ENCODE measurements around the gene ZNF669.

Gene ZNF669

DNA sequence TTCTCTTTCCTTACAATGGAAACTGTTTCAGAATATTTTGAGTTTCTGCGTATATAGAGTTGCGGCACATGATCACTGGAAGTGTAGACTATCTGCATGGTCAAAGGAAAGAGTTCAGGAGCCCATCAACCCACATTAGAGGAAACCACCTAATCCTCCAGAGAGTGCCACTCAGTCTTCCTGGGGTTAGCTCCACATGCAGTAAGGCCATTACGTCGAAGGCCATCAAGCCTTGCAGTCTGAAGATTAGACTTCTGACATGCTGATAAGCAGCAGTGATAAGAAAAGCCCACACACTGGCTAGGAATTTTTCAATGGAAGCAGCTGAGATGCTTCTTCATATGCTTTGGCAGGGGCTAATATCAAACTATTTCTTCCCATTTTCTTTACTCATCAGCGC is 7.6 kb downstream of the ZNF669 start:
- TF ChIP-seq, protein P1, sequence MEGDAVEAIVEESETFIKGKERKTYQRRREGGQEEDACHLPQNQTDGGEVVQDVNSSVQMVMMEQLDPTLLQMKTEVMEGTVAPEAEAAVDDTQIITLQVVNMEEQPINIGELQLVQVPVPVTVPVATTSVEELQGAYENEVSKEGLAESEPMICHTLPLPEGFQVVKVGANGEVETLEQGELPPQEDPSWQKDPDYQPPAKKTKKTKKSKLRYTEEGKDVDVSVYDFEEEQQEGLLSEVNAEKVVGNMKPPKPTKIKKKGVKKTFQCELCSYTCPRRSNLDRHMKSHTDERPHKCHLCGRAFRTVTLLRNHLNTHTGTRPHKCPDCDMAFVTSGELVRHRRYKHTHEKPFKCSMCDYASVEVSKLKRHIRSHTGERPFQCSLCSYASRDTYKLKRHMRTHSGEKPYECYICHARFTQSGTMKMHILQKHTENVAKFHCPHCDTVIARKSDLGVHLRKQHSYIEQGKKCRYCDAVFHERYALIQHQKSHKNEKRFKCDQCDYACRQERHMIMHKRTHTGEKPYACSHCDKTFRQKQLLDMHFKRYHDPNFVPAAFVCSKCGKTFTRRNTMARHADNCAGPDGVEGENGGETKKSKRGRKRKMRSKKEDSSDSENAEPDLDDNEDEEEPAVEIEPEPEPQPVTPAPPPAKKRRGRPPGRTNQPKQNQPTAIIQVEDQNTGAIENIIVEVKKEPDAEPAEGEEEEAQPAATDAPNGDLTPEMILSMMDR (IDR thresholded peaks at IDR 0.05; ENCODE audit: borderline replicate concordance, control extremely low read depth, extremely low read depth, insufficient read depth, missing control alignments), result no peak
- DNase-seq (ENCODE audit: low spot score), result no peak
- in situ Hi-C loops (cut with MboI; ENCODE audit: low sequenced_read_pairs, unreplicated experiment), result no loop called here

GRCh38 chr1:247096112-247096511 is 8.0 kb downstream of the ZNF669 start:
- TF ChIP-seq, protein P1 (IDR thresholded peaks at IDR 0.05; ENCODE audit: borderline replicate concordance, control extremely low read depth, extremely low read depth, insufficient read depth, missing control alignments), result no peak
- DNase-seq (ENCODE audit: low spot score), result no peak
- in situ Hi-C loops (cut with MboI; ENCODE audit: low sequenced_read_pairs, unreplicated experiment), result no loop called here

GRCh38 chr1:247090455-247090854 is 13.7 kb downstream of the ZNF669 start:
- TF ChIP-seq, protein P1 (IDR thresholded peaks at IDR 0.05; ENCODE audit: borderline replicate concordance, control extremely low read depth, extremely low read depth, insufficient read depth, missing control alignments), result no peak
- no peak for DNase-seq (ENCODE audit: low spot score)
- in situ Hi-C loops (cut with MboI; ENCODE audit: low sequenced_read_pairs, unreplicated experiment), result no loop called here

- in situ Hi-C loops (cut with MboI; ENCODE audit: low sequenced_read_pairs, unreplicated experiment), result no loop called here
- no peak for DNase-seq (ENCODE audit: low spot score)
Measured at GRCh38 chr1:247089616-247090375, 14.4 kb downstream of the ZNF669 start.

GRCh38 chr1:247088967-247089366 is 15.2 kb downstream of the ZNF669 start:
- TF ChIP-seq, protein P1 (IDR thresholded peaks at IDR 0.05; ENCODE audit: borderline replicate concordance, control extremely low read depth, extremely low read depth, insufficient read depth, missing control alignments), result no peak
- in situ Hi-C loops (cut with MboI; ENCODE audit: low sequenced_read_pairs, unreplicated experiment), result no loop called here
- no peak for DNase-seq (ENCODE audit: low spot score)

More at GRCh38 chr1:247089616-247090375, 14.4 kb downstream of the ZNF669 start:
- TF ChIP-seq, protein P1 (IDR thresholded peaks at IDR 0.05; ENCODE audit: borderline replicate concordance, control extremely low read depth, extremely low read depth, insufficient read depth, missing control alignments), result no peak

DNA sequence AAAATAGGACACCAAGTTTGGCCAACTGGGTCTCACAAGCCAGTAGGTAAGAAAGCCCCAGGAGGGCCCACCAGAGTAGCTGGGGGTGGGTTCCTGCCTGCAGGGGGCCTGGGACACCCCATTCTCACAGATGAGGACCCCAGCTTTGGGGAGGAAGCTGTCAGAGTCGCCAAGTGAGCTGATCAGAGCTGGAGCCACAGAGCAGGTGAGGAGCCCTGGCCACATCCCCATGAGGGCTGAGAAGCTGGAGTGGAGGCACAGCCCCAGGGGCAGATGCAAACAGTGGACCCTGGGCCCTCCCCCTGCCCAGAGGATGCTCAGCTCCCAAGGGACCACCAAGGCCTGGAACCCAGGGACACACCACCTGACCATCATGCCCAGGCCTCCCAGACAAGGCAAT is 16.9 kb downstream of the ZNF669 start:
- no peak for DNase-seq (ENCODE audit: low spot score)
- in situ Hi-C loops (cut with MboI; ENCODE audit: low sequenced_read_pairs, unreplicated experiment), result no loop called here
- TF ChIP-seq, protein P1 (IDR thresholded peaks at IDR 0.05; ENCODE audit: borderline replicate concordance, control extremely low read depth, extremely low read depth, insufficient read depth, missing control alignments), result no peak
